GM12892 (cell line): ENCODE measurements around the gene CLEC16A.
"Not testable (repeated sequence)": the region's sequence is repeated elsewhere in the genome, so short reads cannot be mapped to it uniquely, and the experiment has no call there.

Experiments used
- DNase-seq: peaks from one replicate; pipeline ENCODE4 v3.0.0; 2011; ENCODE audit not compliant: insufficient read length
- FAIRE-seq: peaks from 2 replicates; lab custom pipeline; 2011; peaks lifted over from hg19 to GRCh38; lab: Jason Lieb, UNC
- POLR2A ChIP-seq: IDR thresholded peaks from 2 replicates; pipeline ENCODE4 v1.6.1; 2011; ENCODE audit warnings: low read depth, low read length, control low read depth
- POLR2AphosphoS5 ChIP-seq: IDR thresholded peaks from 2 replicates; pipeline ENCODE4 v1.6.1; 2011; ENCODE audit warnings: low read depth, low read length, control low read depth
- TAF1 ChIP-seq: IDR thresholded peaks from 2 replicates; pipeline ENCODE4 v1.6.1; 2011; ENCODE audit warnings: low read depth, mild to moderate bottlenecking, control low read depth, low read length, borderline replicate concordance

The CLEC16A gene

GRCh38 chr16:10964891-10965326 lies 20.5 kb downstream of the CLEC16A start:
- peak; percentile 63; the same call in 1 of the 2 replicates for TF ChIP-seq POLR2A
- TF ChIP-seq TAF1: no peak
- TF ChIP-seq POLR2AphosphoS5: peak; percentile 58; the same call in 1 of the 2 replicates
- peak; percentile 81 for FAIRE-seq

GRCh38 chr16:10965440-10966061 lies 21.2 kb downstream of the CLEC16A start:
- peak; percentile 37 for DNase-seq
- FAIRE-seq: peak; percentile 88
- TF ChIP-seq POLR2AphosphoS5: no peak
- no peak for TF ChIP-seq TAF1
- TF ChIP-seq POLR2A: peak; percentile 49; the same call in 1 of the 2 replicates

More at GRCh38 chr16:10964891-10965326, 20.5 kb downstream of the CLEC16A start:
- DNase-seq: no peak

- FAIRE-seq (peak; percentile 38), DNase-seq (no peak)
- TF ChIP-seq POLR2AphosphoS5 (peak; percentile 71), POLR2A (peak; percentile 60), TAF1 (no peak)
Observed at GRCh38 chr16:10966129-10966528, 21.8 kb downstream of the CLEC16A start.

GRCh38 chr16:10966559-10966958 lies 22.2 kb downstream of the CLEC16A start:
- not testable (repeated sequence) for FAIRE-seq, DNase-seq
- TF ChIP-seq POLR2AphosphoS5: 0 out of 2 replicates have a peak, but pooled peaks have one; percentile 9

GRCh38 chr16:10967986-10968385 lies 23.6 kb downstream of the CLEC16A start:
- DNase-seq: no peak
- FAIRE-seq: no peak
- TF ChIP-seq POLR2A (no peak), TAF1 (no peak), POLR2AphosphoS5 (no peak)

GRCh38 chr16:10968498-10968897 lies 24.1 kb downstream of the CLEC16A start:
- FAIRE-seq: no peak
- no peak for DNase-seq
- TF ChIP-seq TAF1 (no peak), POLR2A (no peak), POLR2AphosphoS5 (no peak)

- FAIRE-seq (no peak), DNase-seq (no peak)
- no peak for TF ChIP-seq POLR2AphosphoS5
- no peak for TF ChIP-seq POLR2A
- TF ChIP-seq TAF1: no peak
Observed at GRCh38 chr16:10969615-10970014, 25.3 kb downstream of the CLEC16A start.

- FAIRE-seq (no peak), DNase-seq (no peak)
- TF ChIP-seq POLR2A: no peak
- no peak for TF ChIP-seq TAF1
- TF ChIP-seq POLR2AphosphoS5: no peak
Observed at GRCh38 chr16:10970065-10970464, 25.7 kb downstream of the CLEC16A start.

- TF ChIP-seq POLR2A: no peak
- TF ChIP-seq POLR2AphosphoS5: no peak
- TF ChIP-seq TAF1: no peak
- peak; percentile 60 for FAIRE-seq
- DNase-seq: no peak
Observed at GRCh38 chr16:10971560-10971961, 27.2 kb downstream of the CLEC16A start.

GRCh38 chr16:10972108-10972818 lies 27.9 kb downstream of the CLEC16A start:
- DNase-seq (no peak), FAIRE-seq (no peak)

GRCh38 chr16:10972819-10973464 lies 28.6 kb downstream of the CLEC16A start:
- TF ChIP-seq POLR2AphosphoS5 (no peak), POLR2A (no peak), TAF1 (no peak)
- FAIRE-seq (no peak), DNase-seq (no peak)

More at GRCh38 chr16:10972108-10972818, 27.9 kb downstream of the CLEC16A start:
- TF ChIP-seq POLR2A: no peak
- no peak for TF ChIP-seq TAF1
- TF ChIP-seq POLR2AphosphoS5: no peak
